AG20443 (cell line): ENCODE data around the gene IMP3.
A peak's percentile ranks its signal among the peaks of the same experiment; 100 is the strongest.

Experiments used
- DNase-seq: peaks from one replicate; pipeline ENCODE4 v3.0.0; 2012; ENCODE audit warnings: low spot score, mixed read lengths

Gene IMP3

GRCh38 chr15:75620841-75621391 lies 19.1 kb downstream of the IMP3 start:
- DNase-seq, result peak; percentile 92

- peak; percentile 78 for DNase-seq
These were observed 19.8 kb downstream of the IMP3 start for GRCh38 chr15:75620058-75620820.

- DNase-seq, result no peak
These were observed 23.3 kb downstream of the IMP3 start for GRCh38 chr15:75616766-75617165.

GRCh38 chr15:75606711-75607699 lies 33.0 kb downstream of the IMP3 start:
- DNase-seq, result no peak

- no peak for DNase-seq
These were observed 34.0 kb downstream of the IMP3 start for GRCh38 chr15:75606026-75606425.

- no peak for DNase-seq
These were observed 40.6 kb downstream of the IMP3 start for GRCh38 chr15:75599401-75599800.

GRCh38 chr15:75598361-75598760 lies 41.7 kb downstream of the IMP3 start:
- DNase-seq, result no peak

GRCh38 chr15:75597667-75598341 lies 42.2 kb downstream of the IMP3 start:
- peak; percentile 54 for DNase-seq

GRCh38 chr15:75596703-75597345 lies 43.2 kb downstream of the IMP3 start:
- DNase-seq, result no peak

- DNase-seq, result no peak
These were observed 45.7 kb downstream of the IMP3 start for GRCh38 chr15:75594276-75594675.

GRCh38 chr15:75591655-75592364 lies 48.2 kb downstream of the IMP3 start:
- DNase-seq, result no peak

- DNase-seq, result no peak
These were observed 49.8 kb downstream of the IMP3 start for GRCh38 chr15:75590239-75590638.
